AG04449 (cell line): Measurements from ENCODE around the gene RNGTT.

Experiments
- CTCF ChIA-PET: fragments of 350-600 bp; formaldehyde crosslinking; extraction: SDS; loops from one replicate; lab custom pipeline; 2021; ENCODE audit warnings: antibody characterized with exemption; lab: Yijun Ruan, JAX
- POLR2A ChIA-PET: fragments of 400-600, 350-600 bp; formaldehyde crosslinking; extraction: SDS; loops from one replicate; lab custom pipeline; 2020; ENCODE audit warnings: antibody characterized with exemption, inconsistent platforms; lab: Yijun Ruan, JAX
- DNase-seq: peaks from one replicate; pipeline ENCODE4 v3.0.0-alpha.2; 2010; ENCODE audit warnings: low read depth, low spot score
- H3K4me3 ChIP-seq: 2 replicates; pipeline ENCODE4 v1.5.1; 2011; ENCODE audit warnings: low read depth, mild to moderate bottlenecking, control low read depth, low read length
- CTCF ChIP-seq: IDR thresholded peaks from one replicate; pipeline ENCODE4 v1.5.1; 2011; ENCODE audit warnings: mild to moderate bottlenecking, moderate library complexity, low read length, control low read depth, inconsistent platforms; ENCODE audit not compliant: insufficient read depth; ENCODE audit errors: missing control alignments

The RNGTT gene

GRCh38 chr6:88562353-88563276 lies 400.8 kb downstream of the RNGTT start:
- CTCF ChIA-PET: no interaction called here
- no peak overlapping the region for H3K4me3 ChIP-seq
- TF ChIP-seq CTCF: no peak
- POLR2A ChIA-PET: no interaction called here
- no peak for DNase-seq

GRCh38 chr6:88561954-88562315 lies 401.5 kb downstream of the RNGTT start:
- DNase-seq: no peak
- TF ChIP-seq CTCF: no peak
- no peak overlapping the region for H3K4me3 ChIP-seq
- POLR2A ChIA-PET: no interaction called here
- CTCF ChIA-PET: no interaction called here

GRCh38 chr6:88561034-88561953 lies 402.1 kb downstream of the RNGTT start:
- POLR2A ChIA-PET: no interaction called here
- no peak for TF ChIP-seq CTCF
- no peak for DNase-seq
- H3K4me3 ChIP-seq: no peak overlapping the region
- CTCF ChIA-PET: no interaction called here
